SK-N-MC (cell line): ENCODE measurements around the gene CUX1.

Experiments
- EZH2 ChIP-seq: fragments of 200-600 bp; sonication (generic); IDR thresholded peaks from one replicate; pipeline ENCODE4 v1.6.1; 2017; ENCODE audit warnings: antibody characterized with exemption
- FOXP2 ChIP-seq: optimal IDR thresholded peaks from 2 replicates; pipeline ENCODE3; 2011; ENCODE audit warnings: mild to moderate bottlenecking, moderate library complexity; ENCODE audit not compliant: insufficient read depth; ENCODE audit errors: extremely low read length, control extremely low read depth
- POLR2AphosphoS5 ChIP-seq: IDR thresholded peaks from 2 replicates; pipeline ENCODE4 v1.6.1; 2012; ENCODE audit warnings: mild to moderate bottlenecking, low read depth, low read length, borderline replicate concordance

- TF ChIP-seq POLR2AphosphoS5 (no peak), EZH2 (no peak), FOXP2 (no peak)
These were observed 464.4 kb downstream of the CUX1 start for GRCh38 chr7:102281785-102282184.
